GM12891 (cell line): ENCODE results near the gene PPFIBP2.
A peak's percentile ranks its signal among the peaks of the same experiment; 100 is the strongest.

Experiments
- DNase-seq: peaks from one replicate; pipeline ENCODE4 v3.0.0; 2011; ENCODE audit warnings: low spot score; ENCODE audit not compliant: insufficient read length
- FAIRE-seq: peaks from 2 replicates; lab custom pipeline; 2011; peaks lifted over from hg19 to GRCh38; lab: Jason Lieb, UNC
- PAX5 ChIP-seq: IDR thresholded peaks from 2 replicates; pipeline ENCODE4 v1.6.1; 2011; ENCODE audit warnings: low read length, moderate library complexity, mild to moderate bottlenecking; ENCODE audit not compliant: insufficient read depth, severe bottlenecking
- POLR2A ChIP-seq: IDR thresholded peaks from 2 replicates; pipeline ENCODE4 v1.6.1; 2011; ENCODE audit warnings: low read depth, low read length, control low read depth
- POLR2AphosphoS5 ChIP-seq: IDR thresholded peaks from 2 replicates; pipeline ENCODE4 v1.6.1; 2011; ENCODE audit warnings: low read depth, low read length, control low read depth
- POU2F2 ChIP-seq: IDR thresholded peaks from 2 replicates; pipeline ENCODE4 v1.6.1; 2011; ENCODE audit warnings: low read depth, mild to moderate bottlenecking, control low read depth, low read length, moderate library complexity
- SPI1 ChIP-seq: IDR thresholded peaks from 2 replicates; pipeline ENCODE4 v1.6.1; 2011; ENCODE audit warnings: low read depth, low read length, control low read depth
- TAF1 ChIP-seq: IDR thresholded peaks from 2 replicates; pipeline ENCODE4 v1.6.1; 2011; ENCODE audit warnings: low read depth, low read length, control low read depth

The PPFIBP2 gene

GRCh38 chr11:7547687-7548086 lies 33.9 kb downstream of the PPFIBP2 start:
- FAIRE-seq = no peak

DNA sequence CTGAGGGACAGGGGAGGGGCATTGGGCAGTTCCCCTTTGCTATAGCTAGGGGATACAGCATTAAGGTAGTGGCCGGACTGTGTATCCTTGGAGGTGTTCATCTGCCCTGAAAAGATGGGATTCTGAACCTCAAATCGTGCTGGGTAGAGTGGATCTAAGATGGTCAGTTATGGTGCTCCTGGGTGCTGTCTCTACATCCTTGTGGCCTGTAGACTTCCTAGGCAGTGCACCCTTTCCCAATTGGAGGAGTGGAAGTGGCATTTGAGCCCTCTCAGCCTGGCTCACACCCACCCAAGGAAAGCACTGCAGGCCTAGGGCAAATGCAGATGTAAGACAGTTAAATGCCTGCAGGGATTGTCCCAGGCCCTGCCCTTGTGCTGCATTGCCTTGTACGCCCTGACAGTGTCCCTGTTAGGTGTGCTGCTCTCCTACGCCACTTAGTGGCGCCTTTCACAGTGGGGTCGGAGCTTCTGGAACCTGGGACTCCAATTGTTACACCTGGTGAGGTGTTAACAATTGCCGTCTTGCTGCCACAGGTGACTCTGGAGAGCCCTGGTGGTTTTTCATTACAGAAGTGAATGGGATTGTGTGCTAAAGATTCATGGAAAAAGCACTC lies 35.0 kb downstream of the PPFIBP2 start:
- peak; percentile 31; the same call in 1 of the 2 replicates for TF ChIP-seq POU2F2
- TF ChIP-seq SPI1 = no peak
- FAIRE-seq (peak; percentile 91), DNase-seq (no peak)

More at GRCh38 chr11:7547687-7548086, 33.9 kb downstream of the PPFIBP2 start:
- no peak for DNase-seq
- TF ChIP-seq POLR2AphosphoS5 = no peak
- TF ChIP-seq POU2F2 = no peak
- TF ChIP-seq SPI1 = no peak
- no peak for TF ChIP-seq POLR2A
- TF ChIP-seq PAX5 = no peak
- TF ChIP-seq TAF1 = no peak

DNA sequence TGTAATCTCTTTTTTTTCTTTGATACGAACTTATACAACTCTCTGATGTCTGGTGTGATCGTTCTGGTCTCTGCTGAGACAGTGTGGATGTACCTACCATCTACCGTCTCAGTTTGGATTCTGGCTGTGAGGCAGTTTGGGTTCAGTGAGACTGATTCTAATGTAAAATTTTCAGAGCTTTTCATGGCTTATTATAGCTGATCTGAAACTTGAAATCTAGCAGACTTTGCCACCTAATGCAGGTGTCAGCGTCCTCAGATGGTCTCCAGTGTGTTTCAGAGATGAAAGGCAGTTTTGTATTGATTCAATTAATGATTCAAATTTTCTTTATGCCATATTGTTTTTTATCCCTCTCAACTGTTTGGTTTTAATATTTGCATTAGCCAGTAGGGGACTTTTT lies 35.9 kb downstream of the PPFIBP2 start:
- no peak for TF ChIP-seq POLR2AphosphoS5
- no peak for TF ChIP-seq POLR2A
- TF ChIP-seq TAF1 = no peak
- TF ChIP-seq POU2F2 = no peak
- TF ChIP-seq SPI1 = no peak
- TF ChIP-seq PAX5 = no peak
- peak; percentile 16 for FAIRE-seq
- no peak for DNase-seq

DNA sequence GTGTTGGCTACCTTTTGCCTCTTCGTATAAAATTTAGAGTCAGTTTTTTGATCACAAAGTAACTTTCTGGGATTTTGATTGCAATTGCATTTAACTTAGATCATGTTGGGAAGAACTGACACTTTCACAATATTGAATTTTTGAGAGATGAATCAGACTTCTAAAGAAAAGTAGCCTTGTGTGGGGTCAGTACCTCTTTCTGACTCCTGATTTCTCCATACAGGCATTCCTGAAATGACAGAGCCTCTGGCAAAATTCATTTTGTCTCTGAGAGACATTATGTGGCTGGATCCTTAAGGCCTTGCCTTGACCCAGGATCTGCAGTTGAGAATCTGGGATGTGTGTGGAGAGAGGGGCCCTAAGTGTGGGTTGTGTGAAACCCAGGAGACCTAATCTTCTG lies 37.8 kb downstream of the PPFIBP2 start:
- FAIRE-seq = no peak
- no peak for TF ChIP-seq POLR2AphosphoS5
- no peak for TF ChIP-seq PAX5
- TF ChIP-seq TAF1 = no peak
- TF ChIP-seq POU2F2 = no peak
- TF ChIP-seq SPI1 = no peak
- DNase-seq = no peak

DNA sequence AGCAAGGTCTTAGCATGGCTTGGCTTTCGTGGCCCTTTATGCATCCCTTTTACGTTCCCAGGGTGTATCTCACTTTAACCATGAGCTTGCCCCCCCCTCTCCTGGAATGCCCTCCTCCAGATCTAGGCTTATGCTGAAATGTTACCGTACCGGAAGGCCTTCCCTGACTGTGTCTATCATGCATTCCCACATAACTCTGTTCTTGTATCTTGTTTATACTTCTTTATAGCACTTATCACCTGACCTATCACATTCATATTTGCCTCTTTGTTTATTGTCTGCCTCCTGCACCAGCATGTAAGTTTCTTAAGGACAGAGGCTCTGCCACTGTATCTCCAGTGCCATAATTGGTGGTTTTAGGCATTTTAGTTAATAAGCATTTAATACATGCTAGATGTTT lies 38.9 kb downstream of the PPFIBP2 start:
- FAIRE-seq = no peak
- no peak for DNase-seq
- TF ChIP-seq SPI1 = no peak
- no peak for TF ChIP-seq TAF1
- TF ChIP-seq POLR2AphosphoS5 = no peak
- TF ChIP-seq POLR2A = no peak
- no peak for TF ChIP-seq POU2F2
- TF ChIP-seq PAX5 = no peak

DNA sequence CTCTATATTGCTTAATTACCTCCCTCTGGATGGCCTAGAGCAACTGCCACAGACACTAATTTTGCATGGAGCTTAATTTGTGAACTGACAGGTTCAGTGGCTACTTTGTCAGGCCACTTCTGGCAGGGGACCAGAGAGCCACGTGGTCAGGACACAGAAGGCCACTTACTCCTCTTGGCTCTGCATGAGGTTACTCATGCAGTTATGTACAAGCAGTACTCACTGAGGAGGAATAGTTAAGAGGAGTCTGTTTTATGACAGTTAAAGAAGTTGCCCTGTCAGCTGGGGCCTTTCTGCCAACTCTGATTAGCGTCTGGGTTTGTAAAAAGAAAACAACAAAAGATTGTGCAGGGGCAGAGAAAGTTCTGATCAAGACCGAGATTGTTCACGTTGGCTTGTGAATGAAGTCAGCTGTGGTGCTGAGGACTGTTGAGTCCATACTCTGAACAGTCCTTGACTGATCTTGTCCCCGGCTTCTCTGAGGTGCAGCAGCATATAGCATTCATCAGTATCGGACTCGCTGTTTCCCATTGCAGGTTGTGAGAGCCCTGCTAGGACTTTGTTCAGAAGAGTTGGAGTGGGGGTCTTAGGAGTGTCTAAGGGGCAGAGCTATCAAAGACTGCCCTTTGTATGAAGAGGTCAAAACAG lies 41.4 kb downstream of the PPFIBP2 start:
- FAIRE-seq (no peak), DNase-seq (no peak)
- TF ChIP-seq TAF1 (no peak), SPI1 (no peak), POLR2A (no peak), POU2F2 (no peak), POLR2AphosphoS5 (no peak), PAX5 (no peak)

GRCh38 chr11:7558046-7558445 lies 44.2 kb downstream of the PPFIBP2 start:
- TF ChIP-seq POLR2A (no peak), PAX5 (no peak), POU2F2 (no peak), POLR2AphosphoS5 (no peak), TAF1 (no peak), SPI1 (no peak)
- FAIRE-seq (no peak), DNase-seq (no peak)

- FAIRE-seq = peak; percentile 76
- no peak for DNase-seq
- TF ChIP-seq PAX5 (no peak), SPI1 (peak; percentile 68), POLR2A (no peak)
Measured at GRCh38 chr11:7559398-7560283, 45.8 kb downstream of the PPFIBP2 start.

- TF ChIP-seq PAX5 (no peak), POLR2AphosphoS5 (no peak), SPI1 (no peak), POLR2A (no peak), POU2F2 (no peak), TAF1 (no peak)
- no peak for DNase-seq
- no peak for FAIRE-seq
Measured at GRCh38 chr11:7561562-7561961, 47.8 kb downstream of the PPFIBP2 start.
